Measurements from ENCODE around the gene DLG5. TPM values are rescaled to one million over a fixed set of nuclear protein-coding genes. Genes with fewer than 3 reads are reported as not detected.
A peak's percentile ranks its signal among the peaks of the same experiment; 100 is the strongest.

The DLG5 gene
- total RNA-seq, 4 donors from 2014 or later = 45.4 to 92.4 (median 61.2) TPM

DNA sequence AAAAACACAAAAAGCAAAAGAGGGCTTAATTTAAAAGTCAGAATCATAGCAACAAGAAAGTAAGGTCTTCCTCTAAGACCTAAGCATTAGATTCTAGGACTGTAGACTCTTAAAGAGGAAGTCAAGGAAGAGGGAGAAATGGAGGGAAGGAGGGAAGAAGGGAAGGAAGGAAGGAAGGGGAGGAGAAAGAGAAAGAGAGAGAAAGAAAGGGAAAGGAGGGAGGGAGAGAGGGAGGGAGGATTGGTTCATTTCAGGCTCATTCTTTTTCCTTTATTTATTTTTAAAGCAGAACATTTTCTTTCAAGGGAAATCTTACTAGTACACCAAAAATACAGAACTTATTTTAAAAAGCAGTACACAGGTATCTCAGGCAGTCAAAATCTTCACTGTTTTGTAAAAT is 81.1 kb downstream of the DLG5 start:
- no peaks in the 10 kb centered on the region for H3K36me3 ChIP-seq
- TF ChIP-seq, protein P1, sequence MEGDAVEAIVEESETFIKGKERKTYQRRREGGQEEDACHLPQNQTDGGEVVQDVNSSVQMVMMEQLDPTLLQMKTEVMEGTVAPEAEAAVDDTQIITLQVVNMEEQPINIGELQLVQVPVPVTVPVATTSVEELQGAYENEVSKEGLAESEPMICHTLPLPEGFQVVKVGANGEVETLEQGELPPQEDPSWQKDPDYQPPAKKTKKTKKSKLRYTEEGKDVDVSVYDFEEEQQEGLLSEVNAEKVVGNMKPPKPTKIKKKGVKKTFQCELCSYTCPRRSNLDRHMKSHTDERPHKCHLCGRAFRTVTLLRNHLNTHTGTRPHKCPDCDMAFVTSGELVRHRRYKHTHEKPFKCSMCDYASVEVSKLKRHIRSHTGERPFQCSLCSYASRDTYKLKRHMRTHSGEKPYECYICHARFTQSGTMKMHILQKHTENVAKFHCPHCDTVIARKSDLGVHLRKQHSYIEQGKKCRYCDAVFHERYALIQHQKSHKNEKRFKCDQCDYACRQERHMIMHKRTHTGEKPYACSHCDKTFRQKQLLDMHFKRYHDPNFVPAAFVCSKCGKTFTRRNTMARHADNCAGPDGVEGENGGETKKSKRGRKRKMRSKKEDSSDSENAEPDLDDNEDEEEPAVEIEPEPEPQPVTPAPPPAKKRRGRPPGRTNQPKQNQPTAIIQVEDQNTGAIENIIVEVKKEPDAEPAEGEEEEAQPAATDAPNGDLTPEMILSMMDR (IDR thresholded peaks at IDR 0.05) = no peak
- TF ChIP-seq POLR2A (IDR thresholded peaks at IDR 0.05) = no peak
- H3K4me1 ChIP-seq = peaks cover 52 to 71% of the 10 kb centered on the region in 2 donors
- intact Hi-C loops (cut with DNase I) = loop anchor here (5.0 to 10.0 kb wide), 2 partner anchors 82 to 159 kb away; partner anchors contain the start of gene DLG5
- H3K27ac ChIP-seq = peak overlapping the region; percentile 34 to 94 (median 86)
- no peak overlapping the region for H3K4me3 ChIP-seq (replicated peaks in 1 of 3)
- no peak for DNase-seq
- no peaks in the 10 kb centered on the region for H3K27me3 ChIP-seq
- H3K9me3 ChIP-seq = no peaks in the 10 kb centered on the region

- H3K27me3 ChIP-seq = no peaks in the 10 kb centered on the region
- intact Hi-C loops (cut with DNase I) = loop anchor here (5.0 to 10.0 kb wide), 2 partner anchors 82 to 160 kb away; partner anchors contain the start of gene DLG5
- DNase-seq = peak; percentile 84 to 90
- TF ChIP-seq, protein P1 (IDR thresholded peaks at IDR 0.05) = no peak
- TF ChIP-seq POLR2A (IDR thresholded peaks at IDR 0.05) = peak in 1 of 2 donors; percentile 53
- H3K4me1 ChIP-seq = peaks cover 58 to 77% of the 10 kb centered on the region in 2 donors
- H3K36me3 ChIP-seq = no peaks in the 10 kb centered on the region
- H3K9me3 ChIP-seq = no peaks in the 10 kb centered on the region
- 47 to 60% methylated on average over 9 of the region's 9 CpGs for WGBS, 2 donors
- no peak overlapping the region for H3K4me3 ChIP-seq (replicated peaks in 1 of 3)
- peak overlapping the region; percentile 82 to 94 (median 86) for H3K27ac ChIP-seq
These were observed 81.7 kb downstream of the DLG5 start for GRCh38 chr10:77844713-77845445.

DNA sequence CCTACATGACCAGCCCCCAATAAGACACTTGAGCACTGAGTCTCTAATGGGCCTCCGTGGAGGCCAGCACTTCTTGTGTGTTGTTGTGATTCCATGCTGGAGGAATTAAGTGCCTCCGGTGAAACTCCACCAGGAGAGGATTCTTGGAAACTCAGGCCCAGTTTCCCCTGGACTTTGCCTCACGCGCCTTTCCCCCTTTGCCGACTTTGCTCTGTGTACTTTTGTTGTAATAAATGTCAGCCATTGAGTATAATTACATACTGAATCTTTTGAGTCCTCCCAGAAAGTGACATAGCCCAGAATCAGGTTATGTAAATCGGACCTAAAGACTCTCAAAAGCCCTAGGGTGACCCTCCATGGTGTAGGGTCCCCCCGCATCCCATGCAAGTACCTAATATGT is 82.4 kb downstream of the DLG5 start:
- no peak for DNase-seq
- Histone ChIP-seq H3K36me3 (no peaks in the 10 kb centered on the region), H3K27me3 (no peaks in the 10 kb centered on the region), H3K4me1 (peaks cover 61 to 84% of the 10 kb centered on the region in 2 donors), H3K27ac (peak overlapping the region; percentile 82 to 94 (median 86)), H3K4me3 (replicated peaks in 1 of 3) (no peak overlapping the region), H3K9me3 (no peaks in the 10 kb centered on the region)
- 91% methylated on average over 7 of the region's 7 CpGs for WGBS, 2 donors
- intact Hi-C loops (cut with DNase I) = loop anchor here (10.0 kb wide), 1 partner anchor 161 kb away; no protein-coding TSS in a partner anchor
- TF ChIP-seq POLR2A (IDR thresholded peaks at IDR 0.05) = no peak
- TF ChIP-seq, protein P1 (IDR thresholded peaks at IDR 0.05) = no peak

GRCh38 chr10:77843264-77843663 is 83.3 kb downstream of the DLG5 start:
- Histone ChIP-seq H3K36me3 (no peaks in the 10 kb centered on the region), H3K9me3 (no peaks in the 10 kb centered on the region), H3K4me1 (peaks cover 64 to 90% of the 10 kb centered on the region in 2 donors), H3K4me3 (replicated peaks in 1 of 3) (no peak overlapping the region), H3K27me3 (no peaks in the 10 kb centered on the region), H3K27ac (peak overlapping the region; percentile 86 to 94 (median 92))
- intact Hi-C loops (cut with DNase I) = loop anchor here (10.0 kb wide), 1 partner anchor 162 kb away; no protein-coding TSS in a partner anchor
- 91 to 93% methylated on average over 11 of the region's 11 CpGs for WGBS, 2 donors
- TF ChIP-seq POLR2A (IDR thresholded peaks at IDR 0.05) = no peak
- TF ChIP-seq, protein P1 (IDR thresholded peaks at IDR 0.05) = no peak
- no peak for DNase-seq

DNA sequence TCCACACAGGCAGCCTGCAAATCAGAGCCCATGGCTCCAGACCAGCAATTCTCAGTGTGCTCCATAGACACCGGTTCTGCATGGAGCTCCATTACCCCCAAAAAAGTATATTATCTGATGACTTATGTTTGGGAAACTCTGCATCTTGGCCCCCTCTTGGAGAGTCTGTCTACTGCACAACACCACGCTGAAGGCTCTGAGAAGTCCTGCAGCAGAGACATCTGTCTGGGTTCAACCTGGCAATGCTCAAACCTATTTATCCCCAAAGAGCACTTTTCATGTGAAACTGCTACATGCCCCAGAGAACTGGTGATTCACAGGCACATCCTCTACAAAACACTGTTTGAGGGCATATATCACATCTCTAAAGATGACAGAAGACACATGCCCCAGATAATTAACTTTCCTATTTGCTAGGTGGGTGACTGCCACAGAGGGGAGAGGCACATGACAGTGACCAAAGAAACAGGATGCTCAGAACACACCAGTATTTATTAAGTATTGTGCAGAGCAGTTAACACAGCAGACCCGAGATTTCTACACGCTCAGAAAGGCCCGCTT is 83.8 kb downstream of the DLG5 start:
- H3K36me3 ChIP-seq = no peaks in the 10 kb centered on the region
- DNase-seq = no peak
- TF ChIP-seq POLR2A (IDR thresholded peaks at IDR 0.05) = no peak
- TF ChIP-seq, protein P1 (IDR thresholded peaks at IDR 0.05) = peak in 1 of 6 experiments; percentile 5
- no peak overlapping the region for H3K4me3 ChIP-seq (replicated peaks in 1 of 3)
- H3K9me3 ChIP-seq = no peaks in the 10 kb centered on the region
- H3K27ac ChIP-seq = peak overlapping the region; percentile 86 to 94 (median 92)
- peaks cover 70 to 94% of the 10 kb centered on the region in 2 donors for H3K4me1 ChIP-seq
- WGBS, 2 donors = 74 to 90% methylated on average over 5 of the region's 5 CpGs
- intact Hi-C loops (cut with DNase I) = loop anchor here (10.0 kb wide), 1 partner anchor 162 kb away; no protein-coding TSS in a partner anchor
- no peaks in the 10 kb centered on the region for H3K27me3 ChIP-seq

Data from thyroid gland (tissue), 4 donors.